ENCODE data around the gene TRAPPC11. TPM values are rescaled to one million over a fixed set of nuclear protein-coding genes. Genes with fewer than 3 reads are reported as not detected.

Gene TRAPPC11
- total RNA-seq, 1 donor from 2014 or later, result 40.3 TPM

DNA sequence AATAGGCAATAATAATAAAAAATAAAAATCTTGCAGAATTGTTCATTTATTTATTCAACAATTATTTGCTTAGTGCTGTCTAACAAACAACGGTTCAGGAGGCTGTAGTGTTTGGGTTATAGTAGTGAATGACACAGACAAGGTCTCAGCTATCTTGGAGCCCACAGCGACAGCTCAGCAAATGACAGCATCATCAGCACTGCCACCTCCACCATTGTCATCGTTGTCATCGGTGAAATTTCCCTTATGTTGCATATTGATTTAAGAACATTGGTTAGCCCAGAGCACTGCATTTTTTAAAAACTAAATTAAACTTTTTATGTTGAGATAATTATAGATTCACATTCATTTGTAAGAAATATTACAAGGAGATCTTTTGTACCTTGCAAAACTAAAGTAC is 79.9 kb downstream of the TRAPPC11 start:
- DNase-seq (ENCODE audit: extremely low spot score in 2 of 2), result no peak
- intact Hi-C loops (cut with DNase I), result no loop called here
- Histone ChIP-seq H3K9me3 (no peaks in the 10 kb centered on the region), H3K4me1 (no peaks in the 10 kb centered on the region), H3K36me3 (no peaks in the 10 kb centered on the region), H3K27ac (no peak overlapping the region), H3K4me3 (no peak overlapping the region), H3K27me3 (no peaks in the 10 kb centered on the region)
- no peak for TF ChIP-seq CTCF (IDR thresholded peaks at IDR 0.05)
- no peak for TF ChIP-seq POLR2AphosphoS5 (IDR thresholded peaks at IDR 0.05; ENCODE audit: insufficient read depth in 1 of 2, low read depth in 1 of 2)
- no peak for TF ChIP-seq POLR2A (IDR thresholded peaks at IDR 0.05)

DNA sequence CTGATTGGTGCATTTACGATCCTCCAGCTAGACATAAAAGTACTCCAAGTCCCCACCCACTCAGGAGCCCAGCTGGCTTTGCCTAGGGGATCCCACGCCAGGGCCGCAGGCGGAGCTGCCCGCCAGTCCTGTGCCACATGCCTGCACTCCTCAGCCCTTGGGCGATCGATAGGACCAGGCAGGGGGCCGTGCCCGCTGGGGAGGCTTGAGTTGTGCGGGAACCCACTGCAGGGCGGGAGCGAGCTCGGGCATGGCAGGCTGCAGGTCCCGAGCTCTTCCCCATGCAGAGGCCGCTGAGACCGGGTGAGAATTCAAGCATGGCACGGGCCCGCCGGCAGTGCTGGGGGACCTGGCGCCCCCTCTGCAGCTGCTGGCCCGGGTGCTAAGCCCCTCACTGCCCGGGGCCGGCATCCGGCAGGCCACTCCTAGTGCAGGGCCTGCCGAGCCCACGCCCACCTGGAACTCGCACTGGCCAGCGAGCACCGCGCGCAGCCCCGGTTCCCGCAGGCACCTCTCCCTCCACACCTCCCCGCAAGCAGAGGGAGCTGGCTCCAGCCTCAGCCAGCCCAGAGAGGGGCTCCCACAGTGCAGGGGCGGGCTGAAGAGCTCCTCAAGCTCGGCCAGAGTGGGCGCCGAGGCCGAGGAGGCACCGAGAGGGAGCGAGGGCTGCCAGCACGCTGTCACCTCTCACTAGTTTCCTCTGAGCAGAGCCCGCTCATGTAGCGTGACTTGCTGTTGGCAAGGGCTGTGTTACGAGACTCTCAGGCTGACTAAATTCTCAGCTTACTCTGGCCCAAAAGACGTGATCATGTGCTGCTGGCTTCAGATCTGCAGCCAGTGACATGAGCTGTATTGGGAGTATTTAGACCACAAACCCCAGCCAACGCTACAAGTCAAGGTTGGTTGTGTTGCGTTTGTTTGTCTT is 87.5 kb downstream of the TRAPPC11 start:
- no peaks in the 10 kb centered on the region for H3K27me3 ChIP-seq
- no peak overlapping the region for H3K4me3 ChIP-seq
- TF ChIP-seq POLR2AphosphoS5 (IDR thresholded peaks at IDR 0.05; ENCODE audit: insufficient read depth in 1 of 2, low read depth in 1 of 2) (no peak), CTCF (IDR thresholded peaks at IDR 0.05) (no peak), POLR2A (IDR thresholded peaks at IDR 0.05) (no peak)
- H3K9me3 ChIP-seq, result no peaks in the 10 kb centered on the region
- no peak overlapping the region for H3K27ac ChIP-seq
- intact Hi-C loops (cut with DNase I), result no loop called here
- H3K36me3 ChIP-seq, result no peaks in the 10 kb centered on the region
- peaks cover 5% of the 10 kb centered on the region for H3K4me1 ChIP-seq
- DNase-seq (ENCODE audit: extremely low spot score in 2 of 2), result no peak

GRCh38 chr4:183747380-183747779 is 88.3 kb downstream of the TRAPPC11 start:
- peaks cover 5% of the 10 kb centered on the region for H3K4me1 ChIP-seq
- intact Hi-C loops (cut with DNase I), result no loop called here

DNA sequence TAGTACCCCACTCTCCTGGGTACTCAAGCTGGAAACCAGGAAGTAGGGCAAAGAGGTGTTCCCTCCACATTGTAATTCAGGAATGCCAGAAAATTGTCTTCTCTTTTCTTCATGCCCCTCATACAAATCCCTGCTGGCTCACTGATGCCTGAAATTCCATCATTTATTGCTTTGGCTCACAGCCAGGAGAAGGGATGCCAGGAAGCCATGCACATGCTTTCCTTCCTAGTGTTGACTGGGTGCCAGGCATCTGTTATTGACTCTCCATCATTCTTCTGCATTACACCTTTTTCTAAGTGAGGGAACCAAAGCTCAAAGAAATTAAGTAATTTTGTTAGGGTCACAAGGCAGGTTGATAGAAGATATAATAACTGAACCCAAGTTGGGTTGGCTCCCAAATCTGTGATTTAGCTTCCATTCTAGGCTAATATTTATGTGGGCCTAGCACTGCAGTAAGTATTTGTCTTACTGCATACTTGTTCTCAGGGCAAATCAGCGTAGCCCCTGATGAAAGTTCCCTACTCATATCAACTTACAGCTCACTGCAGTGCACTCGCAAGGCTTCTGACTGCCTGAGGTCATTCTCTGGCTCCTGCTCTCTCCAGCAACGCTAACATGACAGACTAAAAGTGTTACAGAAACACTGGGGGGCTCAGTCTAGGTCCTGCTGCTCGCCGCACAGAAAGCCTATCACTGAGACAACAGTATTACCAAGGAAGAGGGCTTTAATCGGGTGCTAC is 89.0 kb downstream of the TRAPPC11 start:
- intact Hi-C loops (cut with DNase I), result no loop called here
- TF ChIP-seq CTCF (IDR thresholded peaks at IDR 0.05) (no peak), POLR2AphosphoS5 (IDR thresholded peaks at IDR 0.05; ENCODE audit: insufficient read depth in 1 of 2, low read depth in 1 of 2) (no peak), POLR2A (IDR thresholded peaks at IDR 0.05) (no peak)
- H3K27me3 ChIP-seq, result no peaks in the 10 kb centered on the region
- H3K9me3 ChIP-seq, result no peaks in the 10 kb centered on the region
- no peak overlapping the region for H3K27ac ChIP-seq
- peaks cover 5% of the 10 kb centered on the region for H3K4me1 ChIP-seq
- no peak for DNase-seq (ENCODE audit: extremely low spot score in 2 of 2)
- H3K36me3 ChIP-seq, result no peaks in the 10 kb centered on the region
- H3K4me3 ChIP-seq, result no peak overlapping the region

More at GRCh38 chr4:183747380-183747779, 88.3 kb downstream of the TRAPPC11 start:
- Histone ChIP-seq H3K4me3 (no peak overlapping the region), H3K36me3 (no peaks in the 10 kb centered on the region), H3K27me3 (no peaks in the 10 kb centered on the region), H3K9me3 (no peaks in the 10 kb centered on the region), H3K27ac (no peak overlapping the region)
- no peak for DNase-seq (ENCODE audit: extremely low spot score in 2 of 2)
- TF ChIP-seq CTCF (IDR thresholded peaks at IDR 0.05), result no peak
- no peak for TF ChIP-seq POLR2A (IDR thresholded peaks at IDR 0.05)
- no peak for TF ChIP-seq POLR2AphosphoS5 (IDR thresholded peaks at IDR 0.05; ENCODE audit: insufficient read depth in 1 of 2, low read depth in 1 of 2)
